ENCODE results near the gene C5orf15.

Gene C5orf15

DNA sequence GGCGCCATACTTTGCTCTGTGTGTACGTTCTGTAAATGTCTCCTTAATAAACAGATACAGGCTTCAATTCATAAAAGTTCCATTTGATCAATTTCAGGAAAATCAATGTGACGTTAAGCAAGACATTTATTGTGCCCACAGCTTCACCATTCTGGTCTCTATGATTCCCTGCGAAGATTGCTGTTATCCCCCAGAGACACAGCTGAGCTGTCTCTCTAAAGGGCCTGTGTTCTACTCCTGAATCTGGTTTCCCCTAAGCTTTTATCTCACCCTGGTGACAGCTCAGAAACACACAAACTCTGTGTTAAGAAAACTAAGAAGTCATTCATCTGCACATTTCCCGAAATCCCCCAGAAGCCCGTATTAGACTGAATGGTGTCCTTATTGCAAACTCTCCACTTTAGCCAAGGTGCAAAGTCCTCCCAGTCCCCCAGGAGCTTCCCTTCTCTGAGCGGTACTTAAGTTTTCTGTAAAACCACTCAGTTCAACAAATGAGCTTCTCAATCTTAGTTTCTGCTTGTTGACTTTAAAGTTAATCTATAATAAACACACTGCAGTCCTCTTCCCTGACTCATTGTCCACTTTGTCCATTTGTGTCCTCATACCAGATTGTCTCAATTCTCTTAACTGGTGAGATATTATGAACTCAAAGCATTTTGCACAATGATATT is 1.4 kb upstream of the C5orf15 start:
- H3K27ac ChIP-seq: peak overlapping the region; percentile 59; the same call in 1 of the 2 replicates
- TF ChIP-seq CTCF (IDR thresholded peaks at IDR 0.05) (no peak), ZFX (IDR thresholded peaks at IDR 0.05; ENCODE audit: borderline replicate concordance) (no peak)

GRCh38 chr5:133967698-133968203 is 674 bp downstream of the C5orf15 start:
- TF ChIP-seq CTCF (IDR thresholded peaks at IDR 0.05) (no peak), ZFX (IDR thresholded peaks at IDR 0.05; ENCODE audit: borderline replicate concordance) (no peak)

DNA sequence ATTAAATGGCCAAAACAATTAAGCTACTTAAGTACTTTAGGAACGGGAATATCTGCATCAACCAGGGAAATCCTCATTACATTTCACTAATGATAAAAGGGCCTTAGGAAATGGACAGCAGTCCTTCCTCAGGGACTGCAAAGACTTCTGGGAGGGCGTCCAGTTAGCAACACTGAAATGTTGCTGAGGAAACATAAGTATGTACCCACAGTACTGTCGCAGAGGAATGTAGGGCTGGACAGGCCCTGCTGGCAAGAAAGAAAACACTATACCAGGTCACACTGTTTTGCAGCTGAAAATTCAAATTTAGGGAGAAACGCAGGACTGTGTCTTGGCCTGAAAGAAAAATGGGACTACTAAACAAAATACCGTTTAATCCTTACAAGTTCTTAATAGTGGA is 1.3 kb downstream of the C5orf15 start:
- TF ChIP-seq ZFX (IDR thresholded peaks at IDR 0.05; ENCODE audit: borderline replicate concordance) (no peak), CTCF (IDR thresholded peaks at IDR 0.05) (no peak)
- no peak overlapping the region for H3K27ac ChIP-seq

More at GRCh38 chr5:133967698-133968203, 674 bp downstream of the C5orf15 start:
- peak overlapping the region; percentile 59 for H3K27ac ChIP-seq

GRCh38 chr5:133966090-133966489 is 2.3 kb downstream of the C5orf15 start:
- TF ChIP-seq CTCF (IDR thresholded peaks at IDR 0.05): no peak
- TF ChIP-seq ZFX (IDR thresholded peaks at IDR 0.05; ENCODE audit: borderline replicate concordance): no peak
- no peak overlapping the region for H3K27ac ChIP-seq

- TF ChIP-seq ZFX (IDR thresholded peaks at IDR 0.05; ENCODE audit: borderline replicate concordance) (no peak), CTCF (IDR thresholded peaks at IDR 0.05) (no peak)
- H3K27ac ChIP-seq: no peak overlapping the region
Observed at GRCh38 chr5:133963493-133964128, 4.8 kb downstream of the C5orf15 start.

GRCh38 chr5:133962801-133963476 is 5.5 kb downstream of the C5orf15 start:
- TF ChIP-seq CTCF (IDR thresholded peaks at IDR 0.05) (no peak), ZFX (IDR thresholded peaks at IDR 0.05; ENCODE audit: borderline replicate concordance) (no peak)
- no peak overlapping the region for H3K27ac ChIP-seq

All from 22Rv1 (cell line).